AG10803 (cell line): ENCODE results near the gene KCNA5.

Experiments
- DNase-seq: peaks from one replicate; pipeline ENCODE4 v3.0.0; 2010; ENCODE audit warnings: low read depth
- H3K4me3 ChIP-seq: 2 replicates; pipeline ENCODE4 v1.5.1; 2011; ENCODE audit warnings: mild to moderate bottlenecking, low read length, control low read depth
- CTCF ChIP-seq: conservative IDR thresholded peaks from 2 replicates; pipeline ENCODE4 v1.5.1; 2011; ENCODE audit warnings: mild to moderate bottlenecking, low read length, control low read depth, inconsistent platforms

The KCNA5 gene

GRCh38 chr12:5060958-5061357 is 17.3 kb downstream of the KCNA5 start:
- DNase-seq: no peak
- H3K4me3 ChIP-seq: no peak overlapping the region
- TF ChIP-seq CTCF: no peak

GRCh38 chr12:5063149-5063548 is 19.5 kb downstream of the KCNA5 start:
- TF ChIP-seq CTCF: no peak
- H3K4me3 ChIP-seq: no peak overlapping the region
- DNase-seq: no peak

- DNase-seq: no peak
- no peak for TF ChIP-seq CTCF
- H3K4me3 ChIP-seq: no peak overlapping the region
Measured at GRCh38 chr12:5064913-5065490, 21.3 kb downstream of the KCNA5 start.

- no peak overlapping the region for H3K4me3 ChIP-seq
- no peak for TF ChIP-seq CTCF
- peak; percentile 16 for DNase-seq
Measured at GRCh38 chr12:5066251-5066650, 22.6 kb downstream of the KCNA5 start.

- DNase-seq: no peak
Measured at GRCh38 chr12:5068126-5068525, 24.4 kb downstream of the KCNA5 start.

GRCh38 chr12:5068619-5069018 is 24.9 kb downstream of the KCNA5 start:
- H3K4me3 ChIP-seq: no peak overlapping the region
- no peak for DNase-seq
- TF ChIP-seq CTCF: no peak

More at GRCh38 chr12:5068126-5068525, 24.4 kb downstream of the KCNA5 start:
- TF ChIP-seq CTCF: no peak
- H3K4me3 ChIP-seq: no peak overlapping the region

- no peak for DNase-seq
- no peak for TF ChIP-seq CTCF
- H3K4me3 ChIP-seq: no peak overlapping the region
Measured at GRCh38 chr12:5070090-5070489, 26.4 kb downstream of the KCNA5 start.
